Activated T-cell treated with anti-CD3 and anti-CD28 coated beads for 4 hours (primary cell): ENCODE measurements around the gene RIC8B.
"Not testable (repeated sequence)": the region's sequence is repeated elsewhere in the genome, so short reads cannot be mapped to it uniquely, and the experiment has no call there.

Source experiments
- DNase-seq: peaks from one replicate; pipeline ENCODE4 v3.0.0-alpha.2; 2020

The RIC8B gene

GRCh38 chr12:106774005-106774807, at the start of gene RIC8B:
RIC8B (plus strand) TSS chr12:106774682; CDS start chr12:106774746, 64 bp downstream.
- DNase-seq = peak; percentile 63

DNA sequence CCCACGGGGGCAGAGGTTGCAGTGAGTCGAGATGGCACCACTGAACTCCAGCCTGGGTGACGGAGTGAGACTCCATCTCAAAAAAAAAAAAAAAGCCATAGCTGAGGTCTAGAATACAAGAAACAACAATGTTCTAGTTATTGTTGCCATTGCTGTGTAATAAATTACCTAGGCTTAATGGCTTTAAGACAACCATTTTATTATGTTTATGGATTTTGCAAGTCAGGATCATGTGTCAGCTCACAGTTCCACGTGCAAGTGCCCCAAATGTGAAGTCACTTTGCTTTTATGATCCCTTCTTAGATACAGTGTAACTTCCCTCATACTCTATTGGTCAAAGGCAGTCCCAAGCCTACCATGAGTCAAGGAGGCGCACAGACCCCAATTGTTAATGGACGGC, 49.5 kb upstream of the RIC8B start:
- DNase-seq = no peak

DNA sequence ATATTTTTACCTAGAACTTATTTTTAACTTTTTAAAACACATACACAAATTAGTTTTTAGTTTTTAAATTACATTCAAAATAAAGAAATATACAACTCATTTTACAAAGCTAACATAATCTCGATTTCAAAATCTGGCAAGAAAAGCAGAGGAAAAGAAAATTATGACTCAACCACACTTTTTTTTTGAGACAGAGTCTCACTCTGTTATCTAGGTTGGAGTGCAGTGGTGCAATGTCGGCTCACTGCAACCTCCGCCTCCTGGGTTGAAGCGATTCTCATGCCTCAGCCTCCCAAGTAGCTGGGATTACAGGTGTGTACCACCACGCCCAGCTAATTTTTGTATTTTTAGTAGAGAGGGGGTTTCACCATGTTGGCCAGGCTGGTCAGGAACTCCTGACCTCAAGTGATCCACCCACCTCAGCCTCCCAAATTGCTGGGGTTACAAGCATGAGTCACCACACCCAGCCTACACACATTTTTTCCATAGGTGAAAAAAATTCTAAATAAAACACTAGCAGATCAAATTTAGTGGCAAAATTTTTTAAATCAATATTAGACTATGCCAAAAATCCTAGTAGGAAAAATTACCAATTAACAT, 47.8 kb upstream of the RIC8B start:
- not testable (repeated sequence) for DNase-seq

- DNase-seq = no peak
These were observed 44.9 kb upstream of the RIC8B start for GRCh38 chr12:106729611-106730010.

DNA sequence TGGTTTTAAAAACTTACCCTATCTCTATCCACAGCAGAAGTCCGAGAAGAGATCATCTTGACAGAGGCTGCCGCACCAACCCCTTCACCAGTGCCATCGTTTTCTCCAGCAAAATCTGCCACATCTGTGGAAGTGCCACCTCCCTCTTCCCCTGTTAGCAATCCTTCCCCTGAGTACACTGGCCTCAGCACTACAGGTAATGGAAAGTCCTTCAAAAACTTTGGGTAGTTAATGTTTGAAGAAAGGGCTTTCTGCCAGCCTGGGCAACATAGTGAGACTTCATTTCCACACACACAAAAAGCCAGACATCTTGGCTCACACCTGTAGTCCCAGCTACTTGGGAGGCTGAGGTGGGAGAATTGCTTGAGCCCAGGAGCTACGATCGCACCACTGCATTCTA, 41.6 kb upstream of the RIC8B start:
- no peak for DNase-seq

DNA sequence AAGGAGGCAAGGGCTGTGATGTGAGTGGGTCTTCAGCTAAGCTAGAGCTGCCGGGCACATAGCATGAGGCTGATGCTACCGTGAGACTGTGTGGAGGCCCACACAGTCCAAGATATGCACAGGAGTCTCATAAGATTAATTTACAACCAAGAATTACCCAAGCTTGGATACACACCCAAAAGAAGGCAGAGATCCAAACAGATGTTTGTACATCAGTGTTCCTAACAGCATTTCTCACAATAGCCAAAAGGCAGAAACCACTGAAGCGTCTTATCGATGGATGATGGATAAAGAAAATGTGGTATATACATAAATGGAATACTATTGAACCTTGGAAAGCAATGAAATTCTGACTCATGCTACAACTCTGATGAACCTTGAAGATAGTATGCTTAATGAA, 40.8 kb upstream of the RIC8B start:
- no peak for DNase-seq

DNA sequence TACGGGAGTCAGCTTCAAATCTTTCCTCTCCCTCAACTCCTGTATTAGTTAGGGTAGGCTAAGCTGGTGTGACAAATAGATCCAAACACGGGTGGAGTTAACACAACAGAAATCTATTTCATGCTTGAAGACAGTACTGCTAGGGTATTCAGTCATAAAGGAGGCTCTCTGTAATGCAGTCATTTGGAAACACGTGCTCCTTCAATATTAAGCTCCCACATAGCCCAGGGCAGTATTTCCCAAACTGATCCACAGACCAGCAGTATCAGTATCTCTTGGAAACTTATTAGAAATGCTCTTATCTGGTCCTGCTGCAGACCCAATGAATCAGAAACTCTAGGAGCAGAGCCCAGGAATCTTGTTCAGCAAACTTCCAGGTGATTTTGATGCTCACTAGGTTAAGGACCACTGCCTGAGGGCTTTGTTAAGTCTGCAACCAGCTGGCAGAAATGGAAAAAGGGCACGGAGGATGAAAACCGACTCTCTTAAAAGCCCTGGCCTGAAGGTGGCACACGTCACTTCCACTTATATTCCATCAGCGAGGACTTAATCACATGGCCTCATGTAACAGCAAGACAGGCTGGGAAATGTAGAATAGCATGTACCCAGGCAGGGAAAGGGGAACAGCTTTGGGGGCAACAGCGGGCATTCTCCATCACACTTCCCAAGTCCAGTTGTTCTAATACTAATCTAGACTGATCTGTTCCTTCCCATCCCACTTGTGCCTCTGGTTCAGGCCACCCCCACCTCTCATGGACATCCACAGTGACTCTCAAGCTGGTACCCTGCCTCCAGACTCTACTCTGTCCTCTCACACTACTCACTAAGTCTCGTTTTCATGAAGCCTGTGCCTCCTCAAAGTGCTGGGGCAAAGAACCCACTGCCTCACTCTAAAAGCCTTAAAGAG, 38.2 kb upstream of the RIC8B start:
- DNase-seq = no peak

- no peak for DNase-seq
These were observed 35.2 kb upstream of the RIC8B start for GRCh38 chr12:106739318-106739717.

DNA sequence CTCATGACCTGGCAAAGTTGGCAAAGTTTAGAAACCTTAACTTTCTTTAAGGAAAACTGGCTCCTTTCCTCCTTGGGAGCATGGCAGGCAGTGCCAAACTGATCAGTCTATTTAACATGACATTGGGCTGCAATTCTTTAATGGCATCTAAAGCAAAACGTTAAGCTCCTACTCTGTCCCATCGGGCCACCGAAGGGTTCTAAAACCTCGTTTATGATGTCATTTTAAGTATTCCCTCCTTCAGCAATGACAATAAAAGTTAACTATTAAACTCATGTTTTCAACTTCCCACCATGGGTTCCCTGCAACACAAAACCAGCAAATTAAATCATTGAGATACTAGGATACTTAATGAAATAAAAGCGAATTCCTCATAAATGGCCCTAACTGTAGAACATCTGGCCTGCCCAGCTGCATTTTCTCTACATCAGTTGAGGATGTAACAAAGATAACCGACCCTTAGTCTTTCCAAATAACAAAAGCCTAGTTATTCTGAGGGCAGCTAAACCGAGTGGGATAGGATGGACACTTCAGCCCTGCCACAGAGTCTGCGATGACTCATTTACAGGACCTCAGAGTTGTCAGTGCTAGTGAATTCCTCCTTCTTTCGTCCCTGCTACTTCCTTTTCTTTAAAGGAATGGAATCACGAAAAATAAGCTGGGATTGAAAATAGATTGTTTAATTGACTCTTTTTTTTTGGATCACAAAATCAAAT, 34.5 kb upstream of the RIC8B start:
- DNase-seq = no peak

- no peak for DNase-seq
These were observed 33.7 kb upstream of the RIC8B start for GRCh38 chr12:106740818-106741217.

DNA sequence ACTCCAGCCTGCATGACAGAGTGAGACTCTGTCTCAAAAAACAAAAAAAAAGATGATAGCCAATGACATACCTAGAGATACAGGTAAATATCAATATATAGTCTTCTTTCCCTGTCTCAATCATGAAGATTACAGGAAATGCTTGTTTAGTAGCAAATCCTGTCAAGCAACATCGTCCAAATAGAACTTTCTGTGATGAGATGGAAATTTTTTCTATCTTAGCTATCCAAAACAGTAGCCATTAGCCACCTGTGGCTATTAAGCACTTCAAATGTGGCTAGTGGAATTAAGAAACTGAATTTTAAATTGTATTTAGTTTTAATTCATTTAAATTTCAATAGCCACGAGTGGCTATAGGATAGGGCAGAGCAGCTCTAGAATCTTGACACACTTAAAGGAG, 33.2 kb upstream of the RIC8B start:
- no peak for DNase-seq

DNA sequence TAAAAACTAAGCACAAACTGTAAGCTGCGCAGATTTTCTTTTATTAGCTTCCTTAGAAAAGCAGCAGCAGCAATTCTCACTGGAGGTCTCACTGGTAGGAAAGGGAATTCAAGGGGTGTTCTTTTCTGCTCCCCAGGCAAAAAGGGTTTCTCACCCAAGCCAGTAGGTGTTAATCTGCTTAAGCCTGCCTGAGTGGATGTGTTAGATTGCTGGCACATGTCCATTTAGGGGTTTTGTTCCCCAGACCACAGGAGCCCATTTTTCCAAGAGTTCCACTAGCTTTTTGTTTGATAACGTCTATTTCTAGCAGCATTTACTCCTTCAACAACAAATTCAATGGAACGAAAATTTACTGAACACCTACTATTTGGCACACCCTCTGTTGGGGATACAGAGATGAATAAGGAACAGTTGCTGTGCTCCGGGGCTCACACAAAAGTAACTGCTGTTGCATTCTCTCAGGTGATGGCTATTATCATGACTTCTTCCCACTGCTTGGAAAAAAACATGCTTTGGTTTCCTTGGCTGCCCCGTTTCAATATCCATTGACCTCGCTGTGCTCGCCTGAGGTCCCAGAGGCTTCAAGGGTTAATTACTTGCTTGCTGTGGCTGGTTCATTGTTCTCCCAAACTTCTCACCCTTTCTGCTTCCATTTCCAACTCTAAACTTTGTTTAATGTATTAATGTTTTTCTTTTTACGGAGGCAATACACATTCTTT, 31.1 kb upstream of the RIC8B start:
- DNase-seq = no peak

- no peak for DNase-seq
These were observed 29.9 kb upstream of the RIC8B start for GRCh38 chr12:106744600-106744999.

DNA sequence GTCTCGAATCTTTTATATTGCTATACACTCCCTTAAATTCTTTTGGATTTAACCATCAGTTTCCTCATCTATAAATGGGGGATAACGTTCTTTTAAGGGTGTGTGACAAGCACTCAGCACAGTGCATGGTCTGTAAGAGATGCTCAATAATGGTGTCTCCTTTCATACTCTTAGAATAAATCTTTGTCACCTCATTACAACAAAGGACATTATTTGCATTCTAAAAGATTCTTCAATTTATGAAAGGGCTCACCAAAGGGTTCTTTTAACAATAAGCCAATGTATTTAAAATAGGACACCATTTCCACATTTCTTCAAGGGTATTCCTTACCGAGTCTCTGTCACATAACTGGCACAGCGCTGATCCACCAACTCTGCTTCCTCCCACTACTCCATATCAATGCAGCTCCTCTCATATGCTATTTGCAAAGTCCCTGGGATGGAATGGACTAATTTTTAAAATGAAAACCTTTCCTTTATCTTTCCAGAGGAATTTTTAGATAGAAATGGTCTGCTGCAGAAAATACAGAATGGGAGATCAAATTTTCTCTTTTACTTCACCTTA, 29.2 kb upstream of the RIC8B start:
- DNase-seq = no peak

DNA sequence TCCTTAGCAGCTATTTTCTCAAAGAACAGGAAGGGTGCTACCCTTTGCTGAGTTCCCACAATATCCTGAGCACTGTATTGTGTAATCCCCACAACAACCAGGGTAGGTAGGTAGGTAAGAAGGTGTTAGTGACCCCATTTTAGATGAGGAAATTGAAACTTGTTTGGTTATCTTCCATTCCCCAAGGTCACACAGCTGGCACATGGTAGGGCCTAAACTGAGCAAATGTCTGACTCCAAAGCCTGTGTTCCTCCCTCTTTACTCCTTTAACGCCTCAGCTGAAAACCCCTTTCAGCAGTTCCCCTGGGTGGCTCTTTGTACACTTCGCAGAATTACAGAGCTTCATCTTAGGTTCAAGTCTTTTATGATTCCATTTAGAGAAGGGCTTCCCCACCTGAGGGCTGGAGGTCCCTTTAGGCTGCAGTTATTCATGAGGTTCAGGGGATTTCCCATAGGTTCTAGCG, 26.5 kb upstream of the RIC8B start:
- DNase-seq = no peak

- no peak for DNase-seq
These were observed 24.0 kb upstream of the RIC8B start for GRCh38 chr12:106750524-106750923.

DNA sequence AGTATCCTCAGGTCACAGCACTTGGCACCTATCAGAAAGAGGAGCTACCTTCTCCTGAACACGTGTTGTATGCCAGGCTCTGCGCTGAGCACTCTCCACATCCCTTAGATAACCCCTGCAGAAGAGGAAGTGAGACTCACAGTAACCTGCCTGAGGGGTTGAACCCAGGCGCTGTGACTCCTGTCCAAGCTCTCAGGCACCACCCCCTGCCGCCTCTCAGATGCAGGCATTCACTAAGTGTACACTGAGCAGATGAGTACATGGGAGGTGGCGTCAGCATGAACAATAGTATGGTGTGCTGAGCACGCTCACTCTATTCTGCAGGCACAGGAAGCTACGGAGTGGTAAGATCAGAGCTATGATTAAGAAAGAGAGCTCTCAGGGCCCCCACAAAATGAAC, 21.0 kb upstream of the RIC8B start:
- no peak for DNase-seq

GRCh38 chr12:106754331-106754730, 20.2 kb upstream of the RIC8B start:
- no peak for DNase-seq

DNA sequence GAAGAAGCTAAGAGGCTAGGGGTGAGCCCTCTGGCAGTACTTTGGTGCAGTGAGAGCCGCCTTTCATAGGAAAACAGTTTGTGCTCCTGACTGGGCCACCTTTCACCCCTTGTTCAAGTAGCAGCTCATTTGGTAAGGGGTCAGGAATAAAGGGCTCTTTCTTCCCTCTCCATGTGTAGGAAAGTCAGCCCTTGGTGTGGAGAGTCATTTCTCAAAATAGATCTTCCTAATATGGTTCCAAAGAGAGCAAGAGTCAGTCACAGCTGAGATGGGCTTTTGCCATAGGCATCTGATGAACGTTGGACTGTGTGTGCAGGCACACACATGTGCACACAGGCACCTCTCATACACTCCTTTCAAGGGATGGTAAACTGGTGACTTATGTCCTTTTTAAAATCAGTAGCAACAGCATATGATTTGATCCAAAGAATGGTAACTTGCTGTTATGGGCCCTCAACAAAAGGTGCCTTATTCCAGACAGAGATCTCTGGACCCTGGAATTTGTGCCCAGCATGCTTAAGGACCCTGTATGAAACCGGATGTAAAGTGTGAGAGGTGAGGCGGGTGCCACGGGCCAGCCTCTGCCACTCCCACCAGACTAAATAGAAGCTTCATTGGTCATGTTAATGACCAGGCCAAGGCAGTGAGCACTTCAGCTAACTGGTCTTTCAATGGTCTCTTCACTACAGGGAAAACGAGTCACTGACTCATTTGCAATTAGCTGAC, 16.7 kb upstream of the RIC8B start:
- no peak for DNase-seq

DNA sequence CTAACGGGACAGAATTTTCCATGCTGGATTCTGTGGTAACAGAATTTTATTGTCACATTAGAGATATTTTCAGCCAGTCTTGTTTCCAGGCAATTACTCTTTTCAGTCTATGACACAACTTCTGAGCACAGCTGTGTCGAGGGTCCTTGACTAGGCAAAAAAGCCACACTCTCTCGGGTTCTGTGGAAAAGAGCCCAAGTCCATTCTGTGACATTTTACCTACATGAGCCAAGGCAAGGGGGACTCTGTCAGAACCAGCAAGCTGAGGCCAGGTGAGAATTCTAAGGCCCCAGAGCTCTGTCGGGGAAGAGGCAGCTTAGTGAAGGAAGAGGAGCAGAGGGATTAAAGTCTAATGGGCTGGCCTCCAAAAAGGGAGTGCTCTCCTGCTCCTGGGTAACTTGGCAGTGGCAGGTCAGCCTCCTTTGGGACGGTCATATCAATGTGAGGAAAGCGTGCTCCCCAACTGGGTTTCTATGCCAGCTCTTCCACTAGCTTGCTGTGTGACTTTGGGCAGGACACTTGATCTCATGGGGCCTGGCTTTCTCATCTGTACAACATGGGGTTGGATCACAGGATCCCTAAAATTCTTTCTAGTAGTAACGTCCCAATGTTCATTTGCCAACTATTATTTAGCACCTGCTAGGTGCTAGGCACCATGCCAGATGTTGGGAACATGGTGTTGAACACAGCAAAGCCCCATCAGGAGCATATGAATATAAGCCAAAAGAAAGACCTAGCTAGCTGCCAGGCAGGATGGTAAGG, 16.0 kb upstream of the RIC8B start:
- DNase-seq = no peak
